Peyer's patch (tissue), 4 donors: ENCODE measurements around the gene LRRC8A. TPM values are rescaled to one million over a fixed set of nuclear protein-coding genes. Genes with fewer than 3 reads are reported as not detected.
"Not testable (repeated sequence)": the region's sequence is repeated elsewhere in the genome, so short reads cannot be mapped to it uniquely, and the experiment has no call there.

Experiments used
- DNase-seq, 3 donors: peaks; one replicate each; pipeline ENCODE4 v3.0.0-alpha.2; 2017 to 2019
- H3K27ac ChIP-seq, 4 donors: fragments of 200-600 bp; sonication (generic); one replicate each; pipeline ENCODE4 v1.5.1; 2016 to 2019
- H3K27me3 ChIP-seq, 2 donors: fragments of 200-600 bp; sonication (generic); one replicate each; pipeline ENCODE4 v1.5.1; 2019
- H3K36me3 ChIP-seq, 3 donors: fragments of 200-600 bp; sonication (generic); one replicate each; pipeline ENCODE4 v1.5.1; 2016 to 2019
- H3K4me1 ChIP-seq, 4 donors: fragments of 200-600 bp; sonication (generic); one replicate each; pipeline ENCODE4 v1.5.1; 2016 to 2019
- H3K4me3 ChIP-seq, 4 donors: fragments of 200-600 bp; sonication (generic); 1 replicate in 3 of 4; 2 replicates in 1 of 4; pipeline ENCODE4 v1.5.1; 2016 to 2019; ENCODE audit warnings: mild to moderate bottlenecking in 1 of 4
- H3K9me3 ChIP-seq, 4 donors: fragments of 200-600 bp; sonication (generic); one replicate each; pipeline ENCODE4 v1.5.1; 2016 to 2019; ENCODE audit warnings: mild to moderate bottlenecking in 1 of 4
- CTCF ChIP-seq, 6 experiments: fragments of 450-650 bp in 4 of 6; fragments of 200-600 bp in 2 of 6; sonication (generic) in 1 of 6; IDR thresholded peaks; one replicate each; pipeline ENCODE4 v1.5.1; 2017 to 2019; ENCODE audit warnings: antibody characterized with exemption in 6 of 6, mild to moderate bottlenecking in 3 of 6, moderate library complexity in 1 of 6
- POLR2A ChIP-seq, 2 donors: fragments of 450-650 bp; IDR thresholded peaks; one replicate each; pipeline ENCODE4 v1.5.1; 2017; ENCODE audit warnings: antibody characterized with exemption in 2 of 2, mild to moderate bottlenecking in 2 of 2, moderate library complexity in 2 of 2
- total RNA-seq, 4 donors: library from RNA; depleted of rRNA; stranded (reverse); fragments of >200 nt; gene quantifications; one replicate each; pipeline ENCODE4 v1.1.0, GENCODE V29; 2016

The LRRC8A gene
- total RNA-seq, 4 donors from 2014 or later, result 20.0 to 39.2 (median 27.0) TPM

- Histone ChIP-seq H3K27me3 (no peaks in the 10 kb centered on the region), H3K36me3 (no peaks in the 10 kb centered on the region), H3K27ac (no peak overlapping the region), H3K9me3 (no peaks in the 10 kb centered on the region), H3K4me1 (no peaks in the 10 kb centered on the region), H3K4me3 (no peak overlapping the region)
- DNase-seq, result peak in 1 of 3 donors; percentile 37
- TF ChIP-seq POLR2A (IDR thresholded peaks at IDR 0.05) (no peak), CTCF (IDR thresholded peaks at IDR 0.05) (no peak)
These were observed 55.6 kb downstream of the LRRC8A start for GRCh38 chr9:128937310-128938165.

- Histone ChIP-seq H3K36me3 (no peaks in the 10 kb centered on the region), H3K4me3 (no peak overlapping the region), H3K27me3 (no peaks in the 10 kb centered on the region), H3K27ac (peak overlapping the region in 1 of 4 donors; percentile 19), H3K9me3 (no peaks in the 10 kb centered on the region), H3K4me1 (no peaks in the 10 kb centered on the region)
- TF ChIP-seq CTCF (IDR thresholded peaks at IDR 0.05) (no peak), POLR2A (IDR thresholded peaks at IDR 0.05) (no peak)
- DNase-seq, result peak in 1 of 3 donors; percentile 37
These were observed 58.5 kb downstream of the LRRC8A start for GRCh38 chr9:128940271-128940921.

GRCh38 chr9:128940946-128941755 is 59.2 kb downstream of the LRRC8A start:
- Histone ChIP-seq H3K27me3 (no peaks in the 10 kb centered on the region), H3K4me3 (no peak overlapping the region), H3K27ac (peak overlapping the region in 2 of 4 donors; percentile 19 to 22), H3K36me3 (no peaks in the 10 kb centered on the region), H3K9me3 (no peaks in the 10 kb centered on the region), H3K4me1 (peaks cover 0 to under 1% (median under 1%) of the 10 kb centered on the region in 4 donors)
- DNase-seq, result peak in 1 of 3 donors; percentile 31
- TF ChIP-seq POLR2A (IDR thresholded peaks at IDR 0.05), result no peak
- no peak for TF ChIP-seq CTCF (IDR thresholded peaks at IDR 0.05)

- peak in 1 of 3 donors; percentile 33 for DNase-seq
- TF ChIP-seq CTCF (IDR thresholded peaks at IDR 0.05), result no peak
- TF ChIP-seq POLR2A (IDR thresholded peaks at IDR 0.05), result no peak
- Histone ChIP-seq H3K4me1 (peaks cover 0 to 12% (median 6%) of the 10 kb centered on the region in 4 donors), H3K27ac (no peak overlapping the region), H3K9me3 (no peaks in the 10 kb centered on the region), H3K27me3 (no peaks in the 10 kb centered on the region), H3K4me3 (no peak overlapping the region), H3K36me3 (no peaks in the 10 kb centered on the region)
These were observed 62.1 kb downstream of the LRRC8A start for GRCh38 chr9:128943832-128944620.

GRCh38 chr9:128944966-128945365 is 63.0 kb downstream of the LRRC8A start:
- not testable (repeated sequence) for H3K27me3 ChIP-seq, H3K36me3 ChIP-seq, H3K27ac ChIP-seq, H3K9me3 ChIP-seq, H3K4me3 ChIP-seq
- peaks cover 0 to 12% (median 6%) of the 10 kb centered on the region in 4 donors for H3K4me1 ChIP-seq
- peak in 1 of 3 donors; percentile 30 for DNase-seq
